Measurements from ENCODE around the gene GOLIM4.

Gene GOLIM4

GRCh38 chr3:168047936-168048335 lies 47.8 kb downstream of the GOLIM4 start:
- no peak for DNase-seq (ENCODE audit: low read depth)
- H3K4me3 ChIP-seq (ENCODE audit: low read length), result no peak overlapping the region
- TF ChIP-seq CTCF (conservative IDR thresholded peaks at IDR 0.05; ENCODE audit: low read length), result no peak

GRCh38 chr3:168047190-168047795 lies 48.4 kb downstream of the GOLIM4 start:
- no peak overlapping the region for H3K4me3 ChIP-seq (ENCODE audit: low read length)
- peak; percentile 83 for TF ChIP-seq CTCF (conservative IDR thresholded peaks at IDR 0.05; ENCODE audit: low read length)
- DNase-seq (ENCODE audit: low read depth), result peak; percentile 82

- no peak for DNase-seq (ENCODE audit: low read depth)
- H3K4me3 ChIP-seq (ENCODE audit: low read length), result no peak overlapping the region
- no peak for TF ChIP-seq CTCF (conservative IDR thresholded peaks at IDR 0.05; ENCODE audit: low read length)
Measured at GRCh38 chr3:168044049-168044448, 51.7 kb downstream of the GOLIM4 start.

- H3K4me3 ChIP-seq (ENCODE audit: low read length), result no peak overlapping the region
- peak; percentile 88 for TF ChIP-seq CTCF (conservative IDR thresholded peaks at IDR 0.05; ENCODE audit: low read length)
- DNase-seq (ENCODE audit: low read depth), result peak; percentile 78
Measured at GRCh38 chr3:168040607-168041208, 55.0 kb downstream of the GOLIM4 start.

- TF ChIP-seq CTCF (conservative IDR thresholded peaks at IDR 0.05; ENCODE audit: low read length), result no peak
- DNase-seq (ENCODE audit: low read depth), result no peak
- no peak overlapping the region for H3K4me3 ChIP-seq (ENCODE audit: low read length)
Measured at GRCh38 chr3:168037020-168037419, 58.7 kb downstream of the GOLIM4 start.

- no peak for TF ChIP-seq CTCF (conservative IDR thresholded peaks at IDR 0.05; ENCODE audit: low read length)
- no peak overlapping the region for H3K4me3 ChIP-seq (ENCODE audit: low read length)
- no peak for DNase-seq (ENCODE audit: low read depth)
Measured at GRCh38 chr3:168036619-168037018, 59.1 kb downstream of the GOLIM4 start.
